ENCODE measurements around the gene IFI30. TPM values are rescaled to one million over a fixed set of nuclear protein-coding genes. Genes with fewer than 3 reads are reported as not detected.
A peak's percentile ranks its signal among the peaks of the same experiment; 100 is the strongest.

Gene IFI30
- total RNA-seq, 1 experiment from 2014 or later: 9.1 TPM

DNA sequence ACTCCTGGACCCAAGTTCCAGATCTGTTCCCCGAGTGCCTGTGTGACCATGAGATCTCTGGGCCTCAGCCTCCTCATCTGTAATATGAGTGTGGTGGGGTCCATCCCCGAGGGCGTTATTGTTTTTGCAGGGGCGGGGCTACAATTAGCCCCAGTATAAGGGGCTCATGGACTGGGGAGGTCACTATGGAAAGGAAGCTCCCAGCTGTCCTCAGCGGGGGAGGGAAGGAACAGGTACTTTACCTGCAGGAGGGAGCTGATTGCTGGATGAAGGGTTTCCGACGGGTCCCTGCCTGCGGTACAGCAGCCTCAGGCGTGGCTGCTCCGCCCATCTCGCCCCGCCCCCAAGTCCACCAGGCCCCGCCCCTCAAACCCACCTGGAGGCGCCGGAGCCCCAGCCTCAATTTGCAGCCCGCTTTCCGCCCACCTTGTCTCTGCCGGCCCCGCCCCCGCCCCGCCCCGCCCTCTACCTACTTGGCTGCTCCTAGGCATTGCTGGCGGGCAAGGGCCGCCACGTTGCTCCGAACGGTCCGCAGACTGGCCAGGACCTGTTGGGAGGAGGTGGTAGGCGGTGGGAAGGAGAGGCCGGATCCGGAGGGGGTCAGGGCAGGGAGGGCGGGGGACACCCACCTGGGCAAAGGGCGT is 47.1 kb downstream of the IFI30 start:
- peak overlapping the region; percentile 25 for H3K4me3 Mint-ChIP-seq (ENCODE audit: unreplicated experiment)
- no peak for DNase-seq (ENCODE audit: unreplicated experiment)
- CTCF ChIA-PET: interaction anchor here (0.6 to 1.5 kb wide), 4 partner anchors 29 to 108 kb away, joined by 3 to 6 read pairs (median 4); no protein-coding TSS in a partner anchor
- H3K4me1 Mint-ChIP-seq (ENCODE audit: insufficient read depth, unreplicated experiment): peaks cover 5% of the 10 kb centered on the region
- no peaks in the 10 kb centered on the region for H3K9me3 Mint-ChIP-seq (ENCODE audit: unreplicated experiment)
- TF ChIP-seq CTCF (IDR thresholded peaks at IDR 0.05; ENCODE audit: unreplicated experiment): no peak
- no peak overlapping the region for H3K27ac Mint-ChIP-seq (ENCODE audit: low read depth, unreplicated experiment)
- POLR2A ChIA-PET: interaction anchor here (0.5 to 1.7 kb wide), 3 partner anchors 16 to 108 kb away, joined by 3 to 7 read pairs (median 4); partner anchors contain the start of gene MPV17L2
- intact Hi-C loops (cut with micrococcal nuclease): no loop called here
- H3K27me3 Mint-ChIP-seq (ENCODE audit: insufficient read depth, unreplicated experiment): peaks cover 13% of the 10 kb centered on the region
- H3K36me3 Mint-ChIP-seq (ENCODE audit: insufficient read depth, unreplicated experiment): no peaks in the 10 kb centered on the region
- no TSS peak for BruUV-seq (replicated peaks)

- H3K27me3 Mint-ChIP-seq (ENCODE audit: insufficient read depth, unreplicated experiment): peaks cover 13% of the 10 kb centered on the region
- no peaks in the 10 kb centered on the region for H3K36me3 Mint-ChIP-seq (ENCODE audit: insufficient read depth, unreplicated experiment)
- H3K4me1 Mint-ChIP-seq (ENCODE audit: insufficient read depth, unreplicated experiment): peaks cover 5% of the 10 kb centered on the region
- H3K9me3 Mint-ChIP-seq (ENCODE audit: unreplicated experiment): no peaks in the 10 kb centered on the region
- no peak for TF ChIP-seq CTCF (IDR thresholded peaks at IDR 0.05; ENCODE audit: unreplicated experiment)
- no TSS peak for BruUV-seq (replicated peaks)
- H3K27ac Mint-ChIP-seq (ENCODE audit: low read depth, unreplicated experiment): no peak overlapping the region
- ChIA-PET POLR2A (interaction anchor here (0.7 to 1.7 kb wide), 4 partner anchors 17 to 52 kb away, joined by 3 to 7 read pairs (median 4); partner anchors contain the start of genes IQCN and MPV17L2), CTCF (interaction anchor here (0.6 to 1.6 kb wide), 7 partner anchors 11 to 151 kb away, joined by 3 to 6 read pairs (median 4); no protein-coding TSS in a partner anchor)
- no peak overlapping the region for H3K4me3 Mint-ChIP-seq (ENCODE audit: unreplicated experiment)
- no peak for DNase-seq (ENCODE audit: unreplicated experiment)
- intact Hi-C loops (cut with micrococcal nuclease): no loop called here
These were observed 48.5 kb downstream of the IFI30 start for GRCh38 chr19:18221815-18222725.

DNA sequence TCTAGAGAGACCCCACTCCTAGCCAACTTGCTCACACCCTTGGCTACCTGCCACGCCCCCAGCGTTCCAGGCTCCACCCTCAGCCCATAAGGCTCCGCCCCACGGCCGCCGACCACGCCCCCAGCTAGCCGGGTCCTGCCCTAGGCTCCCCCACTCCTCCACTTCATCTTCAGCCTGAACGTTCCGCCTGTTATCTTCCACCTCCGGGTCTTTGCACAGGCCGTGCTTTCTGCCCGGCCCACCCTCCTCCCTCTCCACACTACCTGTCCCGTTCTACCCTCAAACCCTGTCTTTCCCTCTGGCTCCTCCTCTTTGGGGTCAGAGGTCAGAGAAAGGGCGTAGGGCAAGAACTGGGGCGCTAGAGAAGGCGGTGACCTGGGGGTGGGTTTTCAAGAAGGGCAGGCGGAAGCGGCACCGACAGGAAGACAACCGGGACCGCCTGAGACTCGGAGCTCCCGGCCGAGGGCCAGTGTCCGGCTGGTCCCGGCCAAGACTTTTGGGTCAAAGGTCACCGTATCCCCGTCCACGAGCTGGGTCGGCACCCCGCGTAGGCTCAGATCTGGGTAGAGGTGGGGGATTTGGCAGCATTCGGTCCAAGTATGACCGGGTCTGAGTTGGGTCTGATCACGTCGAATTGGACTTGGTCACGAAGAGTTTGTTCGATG is 50.4 kb downstream of the IFI30 start:
- CTCF ChIA-PET: interaction anchor here (0.7 to 1.7 kb wide), 8 partner anchors 9 to 72 kb away, joined by 3 to 5 read pairs (median 3); no protein-coding TSS in a partner anchor
- POLR2A ChIA-PET: interaction anchor here (0.6 to 1.9 kb wide), 10 partner anchors 19 to 1191 kb away, joined by 3 to 12 read pairs (median 4); partner anchors contain the start of genes JUND, MAST3 and MPV17L2
- no peak for TF ChIP-seq CTCF (IDR thresholded peaks at IDR 0.05; ENCODE audit: unreplicated experiment)
- intact Hi-C loops (cut with micrococcal nuclease): no loop called here
- BruUV-seq (replicated peaks): no TSS peak
- H3K27me3 Mint-ChIP-seq (ENCODE audit: insufficient read depth, unreplicated experiment): peaks cover 13% of the 10 kb centered on the region
- H3K4me3 Mint-ChIP-seq (ENCODE audit: unreplicated experiment): peak overlapping the region; percentile 75
- H3K4me1 Mint-ChIP-seq (ENCODE audit: insufficient read depth, unreplicated experiment): peaks cover 5% of the 10 kb centered on the region
- DNase-seq (ENCODE audit: unreplicated experiment): peak; percentile 32
- peak overlapping the region; percentile 17 for H3K27ac Mint-ChIP-seq (ENCODE audit: low read depth, unreplicated experiment)
- no peaks in the 10 kb centered on the region for H3K9me3 Mint-ChIP-seq (ENCODE audit: unreplicated experiment)
- H3K36me3 Mint-ChIP-seq (ENCODE audit: insufficient read depth, unreplicated experiment): no peaks in the 10 kb centered on the region
